Neuronal stem cell (in vitro differentiated cells): ENCODE measurements around the gene VWA8. TPM values are rescaled to one million over a fixed set of nuclear protein-coding genes. Genes with fewer than 3 reads are reported as not detected.

Source experiments
- DNase-seq: peaks from one replicate; pipeline ENCODE4 v3.0.0-alpha.2; 2013; ENCODE audit warnings: low spot score
- H2AFZ ChIP-seq: one replicate; pipeline ENCODE4 v1.6.1; 2013; ENCODE audit warnings: mild to moderate bottlenecking, low read length, inconsistent platforms
- H2AK5ac ChIP-seq: 2 replicates; pipeline ENCODE4 v1.6.1; 2013; ENCODE audit warnings: low read depth, mild to moderate bottlenecking, inconsistent platforms, low read length, moderate library complexity, mixed read lengths
- H2BK120ac ChIP-seq: 2 replicates; pipeline ENCODE4 v1.6.1; 2013; ENCODE audit warnings: low read depth, mild to moderate bottlenecking, inconsistent platforms, low read length, moderate library complexity, mixed read lengths
- H2BK12ac ChIP-seq: one replicate; pipeline ENCODE4 v1.6.1; 2013; ENCODE audit warnings: low read length, inconsistent platforms
- H2BK15ac ChIP-seq: 2 replicates; pipeline ENCODE4 v1.6.1; 2013; ENCODE audit warnings: mild to moderate bottlenecking, low read length, inconsistent platforms, mixed read lengths
- H2BK5ac ChIP-seq: one replicate; pipeline ENCODE4 v1.6.1; 2013; ENCODE audit warnings: inconsistent platforms, mild to moderate bottlenecking, low read length, moderate library complexity
- H3K14ac ChIP-seq: one replicate; pipeline ENCODE4 v1.6.1; 2013; ENCODE audit warnings: low read length, inconsistent platforms
- H3K18ac ChIP-seq: 2 replicates; pipeline ENCODE4 v1.6.1; 2013; ENCODE audit warnings: low read length, inconsistent platforms
- H3K23ac ChIP-seq: 2 replicates; pipeline ENCODE4 v1.6.1; 2013; ENCODE audit warnings: low read depth, mild to moderate bottlenecking, mixed read lengths, low read length, inconsistent platforms; ENCODE audit not compliant: poor library complexity
- H3K27ac ChIP-seq: replicated peaks from 3 replicates; pipeline ENCODE4 v1.5.1; 2013; ENCODE audit warnings: low read length, inconsistent platforms
- H3K27me3 ChIP-seq, 3 experiments: 2 replicates each; pipeline ENCODE4 v1.6.1; 2013; ENCODE audit warnings: low read length in 3 of 3, mild to moderate bottlenecking in 2 of 3, inconsistent platforms in 1 of 3, low read depth in 1 of 3, mixed read lengths in 1 of 3, moderate library complexity in 1 of 3; ENCODE audit not compliant: control insufficient read depth in 3 of 3, insufficient read depth in 3 of 3
- H3K36me3 ChIP-seq, 2 donors: replicated peaks in 1 of 2; 2 replicates each; pipeline ENCODE4 v1.6.1; 2013; ENCODE audit warnings: low read length in 2 of 2; ENCODE audit not compliant: control insufficient read depth in 2 of 2, insufficient read depth in 2 of 2
- H3K4ac ChIP-seq: 2 replicates; pipeline ENCODE4 v1.6.1; 2013; ENCODE audit warnings: inconsistent platforms, mild to moderate bottlenecking, low read length, moderate library complexity
- H3K4me1 ChIP-seq, 2 donors: 1 replicate in 1 of 2; 2 replicates in 1 of 2; pipeline ENCODE4 v1.6.1; 2013; ENCODE audit warnings: low read length in 2 of 2, low read depth in 1 of 2; ENCODE audit not compliant: control insufficient read depth in 2 of 2, insufficient read depth in 1 of 2
- H3K4me2 ChIP-seq: one replicate; pipeline ENCODE4 v1.6.1; 2013; ENCODE audit warnings: mild to moderate bottlenecking, low read length, inconsistent platforms; ENCODE audit not compliant: insufficient read depth, poor library complexity, severe bottlenecking
- H3K4me3 ChIP-seq, 2 donors: 2 replicates each; pipeline ENCODE4 v1.5.1; 2013; ENCODE audit warnings: low read length in 2 of 2, mild to moderate bottlenecking in 2 of 2, inconsistent platforms in 1 of 2, moderate library complexity in 1 of 2
- H3K79me1 ChIP-seq: one replicate; pipeline ENCODE4 v1.6.1; 2013; ENCODE audit warnings: low read depth, mild to moderate bottlenecking, inconsistent platforms, low read length, moderate library complexity
- H3K9ac ChIP-seq: one replicate; pipeline ENCODE4 v1.6.1; 2013; ENCODE audit warnings: mild to moderate bottlenecking, low read depth, low read length, inconsistent platforms; ENCODE audit not compliant: poor library complexity
- H3K9me3 ChIP-seq, 2 donors: replicated peaks in 1 of 2; 2 replicates each; pipeline versions ENCODE3 to v1.6.1; 2013; ENCODE audit warnings: low read length in 2 of 2, mild to moderate bottlenecking in 2 of 2, inconsistent platforms in 1 of 2, low read depth in 1 of 2, mixed read lengths in 1 of 2, moderate library complexity in 1 of 2; ENCODE audit not compliant: control insufficient read depth in 2 of 2, insufficient read depth in 1 of 2
- H4K8ac ChIP-seq: one replicate; pipeline ENCODE4 v1.6.1; 2013; ENCODE audit warnings: low read depth, mild to moderate bottlenecking, inconsistent platforms, low read length, moderate library complexity
- H4K91ac ChIP-seq: one replicate; pipeline ENCODE4 v1.6.1; 2013; ENCODE audit warnings: low read length, low read depth, mild to moderate bottlenecking, inconsistent platforms; ENCODE audit not compliant: poor library complexity
- WGBS, 2 donors: extraction: QIAGEN DNeasy Blood & Tissue Kit; methylation state at CpG; one replicate each; pipeline ENCODE4 v1.1.7; 2013; ENCODE audit warnings: missing lambda C conversion rate in 2 of 2, mixed read lengths in 1 of 2; ENCODE audit not compliant: insufficient read length in 2 of 2, insufficient replicate concordance in 1 of 2; ENCODE audit errors: extremely low coverage in 2 of 2; 5-methylcytosine and 5-hydroxymethylcytosine counted together
- polyA plus RNA-seq, 2 experiments: library from polyadenylated mRNA; stranded (reverse); fragments of 200-250 nt; gene quantifications; one replicate each; pipeline ENCODE4 v1.2.3, GENCODE V29; 2013

VWA8 gene
- polyA plus RNA-seq (2013, experiment 1 of 2): 5.0 TPM
- polyA plus RNA-seq (2013, experiment 2 of 2): 5.3 TPM

GRCh38 chr13:41960637-41961465 lies at the start of gene VWA8:
Gene VWA8 (minus strand): TSS chr13:41961109. CDS start chr13:41961015, 94 bp downstream.
- Histone ChIP-seq H4K91ac (peak within 1 kb of the TSS; percentile 72), H3K27me3 (no peaks in the 10 kb centered on the region), H3K79me1 (peaks cover 8% of the 10 kb centered on the region), H3K14ac (peak within 1 kb of the TSS; percentile 98), H3K4me1 (peaks cover 3 to 4% of the 10 kb centered on the region in 2 donors), H3K36me3 (no peaks in the 10 kb centered on the region), H2BK15ac (peak within 1 kb of the TSS; percentile 94), H2AK5ac (peak within 1 kb of the TSS; percentile 13), H3K18ac (peak within 1 kb of the TSS; percentile 97), H3K23ac (peak within 1 kb of the TSS; percentile 89), H3K4ac (peak within 1 kb of the TSS; percentile 66), H2AFZ (peak within 1 kb of the TSS; percentile 98), H2BK12ac (peak within 1 kb of the TSS; percentile 58), H3K27ac (peak within 1 kb of the TSS; percentile 32), H4K8ac (peak within 1 kb of the TSS; percentile 98), H3K4me3 (peak within 1 kb of the TSS; percentile 61 to 89), H3K9me3 (no peaks in the 10 kb centered on the region), H2BK5ac (peak within 1 kb of the TSS; percentile 66), H3K9ac (peak within 1 kb of the TSS; percentile 92), H3K4me2 (peak within 1 kb of the TSS; percentile 77), H2BK120ac (peak within 1 kb of the TSS; percentile 31)
- WGBS, 2 donors: no CpG with 5 or more reads among the region's 83 CpGs
- DNase-seq: peak; percentile 57

- Histone ChIP-seq H2BK120ac (no peak overlapping the region), H3K4me1 (peaks cover 8 to 11% of the 10 kb centered on the region in 2 donors), H3K27ac (no peak overlapping the region), H3K4me2 (no peak overlapping the region), H4K91ac (no peak overlapping the region), H3K27me3 (peaks cover 0 to 9% (median 0%) of the 10 kb centered on the region in 3 experiments), H3K4ac (no peak overlapping the region), H3K9ac (no peak overlapping the region), H3K9me3 (no peaks in the 10 kb centered on the region), H2BK15ac (no peak overlapping the region), H3K79me1 (no peaks in the 10 kb centered on the region), H3K14ac (no peak overlapping the region), H3K23ac (no peak overlapping the region), H2BK5ac (no peak overlapping the region), H3K18ac (no peak overlapping the region), H3K4me3 (no peak overlapping the region), H2AFZ (no peak overlapping the region), H2BK12ac (no peak overlapping the region), H4K8ac (no peak overlapping the region), H3K36me3 (no peaks in the 10 kb centered on the region), H2AK5ac (no peak overlapping the region)
- no CpG with 5 or more reads among the region's 4 CpGs for WGBS, 2 donors
- no peak for DNase-seq
These were observed 48.1 kb upstream of the VWA8 start for GRCh38 chr13:42009057-42009456.

GRCh38 chr13:42007844-42008243 lies 46.9 kb upstream of the VWA8 start:
- H2BK15ac ChIP-seq: no peak overlapping the region
- H2AK5ac ChIP-seq: no peak overlapping the region
- H3K23ac ChIP-seq: no peak overlapping the region
- no peak overlapping the region for H3K27ac ChIP-seq
- H3K27me3 ChIP-seq: peaks cover 0 to 9% (median 0%) of the 10 kb centered on the region in 3 experiments
- no peak overlapping the region for H4K8ac ChIP-seq
- no peak overlapping the region for H3K9ac ChIP-seq
- H2AFZ ChIP-seq: no peak overlapping the region
- H2BK12ac ChIP-seq: no peak overlapping the region
- H3K4ac ChIP-seq: no peak overlapping the region
- no peak for DNase-seq
- H3K4me3 ChIP-seq: no peak overlapping the region
- no peak overlapping the region for H2BK5ac ChIP-seq
- no peak overlapping the region for H3K18ac ChIP-seq
- H4K91ac ChIP-seq: no peak overlapping the region
- H3K4me2 ChIP-seq: no peak overlapping the region
- H3K9me3 ChIP-seq: no peaks in the 10 kb centered on the region
- no peaks in the 10 kb centered on the region for H3K36me3 ChIP-seq
- no CpG with 5 or more reads among the region's 1 CpG for WGBS, 2 donors
- peaks cover 8 to 11% of the 10 kb centered on the region in 2 donors for H3K4me1 ChIP-seq
- H3K14ac ChIP-seq: no peak overlapping the region
- no peak overlapping the region for H2BK120ac ChIP-seq
- no peaks in the 10 kb centered on the region for H3K79me1 ChIP-seq

- Histone ChIP-seq H4K8ac (no peak overlapping the region), H2AK5ac (no peak overlapping the region), H3K27ac (no peak overlapping the region), H2BK120ac (no peak overlapping the region), H3K27me3 (peaks cover 0 to 17% (median 0%) of the 10 kb centered on the region in 3 experiments), H3K36me3 (no peaks in the 10 kb centered on the region), H2BK15ac (no peak overlapping the region), H3K14ac (no peak overlapping the region), H2BK5ac (no peak overlapping the region), H3K4me1 (peaks cover 5 to 7% of the 10 kb centered on the region in 2 donors), H4K91ac (no peak overlapping the region), H2BK12ac (no peak overlapping the region), H3K9me3 (no peaks in the 10 kb centered on the region), H3K4ac (no peak overlapping the region), H3K18ac (no peak overlapping the region), H3K4me2 (no peak overlapping the region), H3K9ac (no peak overlapping the region), H3K79me1 (no peaks in the 10 kb centered on the region), H3K23ac (no peak overlapping the region), H2AFZ (peak overlapping the region; percentile 74), H3K4me3 (no peak overlapping the region)
- WGBS, 2 donors: no CpG with 5 or more reads among the region's 2 CpGs
- no peak for DNase-seq
These were observed 41.2 kb upstream of the VWA8 start for GRCh38 chr13:42002066-42002465.
